ENCODE results near the gene LITAFD.
"Not testable (repeated sequence)": the region's sequence is repeated elsewhere in the genome, so short reads cannot be mapped to it uniquely, and the experiment has no call there.

GRCh38 chr16:8837594-8837993, 44.6 kb upstream of the LITAFD start:
- TF ChIP-seq CTCF (IDR thresholded peaks at IDR 0.05; ENCODE audit: low read depth, low read length, poor library complexity, severe bottlenecking); EZH2phosphoT487 (IDR thresholded peaks at IDR 0.05; ENCODE audit: borderline replicate concordance, low read length): not testable (repeated sequence)
